ENCODE data around the gene MCRIP1.

GRCh38 chr17:81807210-81807719 lies 25.8 kb downstream of the MCRIP1 start:
- TF ChIP-seq JUN (IDR thresholded peaks at IDR 0.05; ENCODE audit: low read depth, low read length) (no peak), POLR2A (IDR thresholded peaks at IDR 0.05; ENCODE audit: control extremely low read depth in 1 of 2, low read depth in 2 of 2, low read length in 2 of 2) (no peak), EZH2 (IDR thresholded peaks at IDR 0.05; ENCODE audit: low read depth, low read length, severe bottlenecking) (no peak), EP300 (IDR thresholded peaks at IDR 0.05; ENCODE audit: borderline replicate concordance in 1 of 2, low read depth in 2 of 2, low read length in 2 of 2) (no peak)
- TF ChIP-seq, protein P1, sequence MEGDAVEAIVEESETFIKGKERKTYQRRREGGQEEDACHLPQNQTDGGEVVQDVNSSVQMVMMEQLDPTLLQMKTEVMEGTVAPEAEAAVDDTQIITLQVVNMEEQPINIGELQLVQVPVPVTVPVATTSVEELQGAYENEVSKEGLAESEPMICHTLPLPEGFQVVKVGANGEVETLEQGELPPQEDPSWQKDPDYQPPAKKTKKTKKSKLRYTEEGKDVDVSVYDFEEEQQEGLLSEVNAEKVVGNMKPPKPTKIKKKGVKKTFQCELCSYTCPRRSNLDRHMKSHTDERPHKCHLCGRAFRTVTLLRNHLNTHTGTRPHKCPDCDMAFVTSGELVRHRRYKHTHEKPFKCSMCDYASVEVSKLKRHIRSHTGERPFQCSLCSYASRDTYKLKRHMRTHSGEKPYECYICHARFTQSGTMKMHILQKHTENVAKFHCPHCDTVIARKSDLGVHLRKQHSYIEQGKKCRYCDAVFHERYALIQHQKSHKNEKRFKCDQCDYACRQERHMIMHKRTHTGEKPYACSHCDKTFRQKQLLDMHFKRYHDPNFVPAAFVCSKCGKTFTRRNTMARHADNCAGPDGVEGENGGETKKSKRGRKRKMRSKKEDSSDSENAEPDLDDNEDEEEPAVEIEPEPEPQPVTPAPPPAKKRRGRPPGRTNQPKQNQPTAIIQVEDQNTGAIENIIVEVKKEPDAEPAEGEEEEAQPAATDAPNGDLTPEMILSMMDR (IDR thresholded peaks at IDR 0.05; ENCODE audit: control extremely low read depth in 1 of 3, insufficient read depth in 1 of 3, low read depth in 1 of 3, low read length in 3 of 3): no peak

Measured in H1 (cell line).